Stimulated activated naive CD8-positive, alpha-beta T cell treated with anti-CD3 and anti-CD28 coated beads, Interleukin-15, amount 100 ng/mL, for 72 hours (primary cell): ENCODE data around the gene SRCAP.
A peak's percentile ranks its signal among the peaks of the same experiment; 100 is the strongest.

ENCODE experiments used
- ATAC-seq: fragments of 150-1000 bp; cut with Tn5 transposase; 2 replicates; pipeline ENCODE4 v1.10.0; 2021; ENCODE audit warnings: mild to moderate bottlenecking, moderate library complexity
- DNase-seq, 2 donors: peaks; one replicate each; pipeline ENCODE4 v3.0.0; 2021 to 2022
- H3K27ac Mint-ChIP-seq, 2 donors: one replicate each; pipeline ENCODE4 v1.8.0; 2022; ENCODE audit warnings: mild to moderate bottlenecking in 2 of 2, mixed read lengths in 2 of 2, moderate library complexity in 2 of 2
- H3K27me3 Mint-ChIP-seq: one replicate; pipeline ENCODE4 v1.8.0; 2022; ENCODE audit warnings: mixed read lengths
- H3K4me1 Mint-ChIP-seq: one replicate; pipeline ENCODE4 v1.8.0; 2022; ENCODE audit warnings: mild to moderate bottlenecking, mixed read lengths
- H3K4me3 Mint-ChIP-seq, 2 donors: one replicate each; pipeline ENCODE4 v1.8.0; 2022; ENCODE audit warnings: mild to moderate bottlenecking in 2 of 2, mixed read lengths in 2 of 2, moderate library complexity in 1 of 2
- H3K9me3 Mint-ChIP-seq, 2 donors: one replicate each; pipeline ENCODE4 v1.8.0; 2022; ENCODE audit warnings: mixed read lengths in 2 of 2

SRCAP gene

DNA sequence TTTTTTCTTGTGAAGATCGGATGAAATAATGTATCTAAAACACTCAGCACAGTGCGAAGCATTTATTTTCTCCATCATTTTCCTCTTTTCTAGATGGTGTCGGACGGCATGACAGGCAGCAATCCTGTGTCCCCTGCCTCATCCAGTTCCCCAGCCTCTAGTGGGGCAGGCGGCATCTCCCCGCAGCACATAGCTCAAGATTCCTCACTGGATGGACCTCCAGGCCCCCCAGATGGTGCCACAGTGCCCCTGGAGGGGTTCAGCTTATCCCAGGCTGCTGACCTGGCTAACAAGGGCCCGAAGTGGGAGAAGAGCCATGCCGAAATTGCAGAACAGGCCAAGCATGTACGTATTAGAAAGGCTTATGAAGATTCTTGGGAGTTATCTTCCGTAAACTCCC lies 5.0 kb downstream of the SRCAP start:
- Mint-ChIP-seq H3K27ac (no peak overlapping the region), H3K4me3 (no peak overlapping the region), H3K27me3 (no peaks in the 10 kb centered on the region), H3K4me1 (peaks cover 30% of the 10 kb centered on the region), H3K9me3 (no peaks in the 10 kb centered on the region)
- DNase-seq (no peak), ATAC-seq (no peak)

DNA sequence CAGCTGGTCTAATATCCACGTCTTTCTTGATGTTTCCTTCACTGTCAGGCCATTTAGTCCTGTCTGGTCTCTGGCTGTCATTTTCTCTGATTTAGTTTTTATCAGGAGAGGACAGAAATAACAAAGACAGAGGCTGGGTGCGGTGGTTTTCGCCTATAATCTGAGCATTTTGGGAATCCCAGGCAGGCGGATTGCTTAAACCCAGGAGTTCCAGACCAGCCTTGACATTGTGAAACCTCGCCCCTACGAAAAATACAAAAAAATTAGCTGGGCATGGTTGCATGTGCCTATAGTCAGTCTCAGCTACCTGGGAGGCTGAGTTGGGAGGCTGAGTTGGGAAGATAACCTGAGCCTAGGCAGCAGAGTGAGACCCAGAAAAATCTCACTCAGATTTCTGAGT lies 7.1 kb downstream of the SRCAP start:
- Mint-ChIP-seq H3K9me3 (no peaks in the 10 kb centered on the region), H3K4me3 (no peak overlapping the region), H3K4me1 (peaks cover 9% of the 10 kb centered on the region), H3K27ac (no peak overlapping the region), H3K27me3 (no peaks in the 10 kb centered on the region)
- no peak for DNase-seq
- ATAC-seq, result no peak

DNA sequence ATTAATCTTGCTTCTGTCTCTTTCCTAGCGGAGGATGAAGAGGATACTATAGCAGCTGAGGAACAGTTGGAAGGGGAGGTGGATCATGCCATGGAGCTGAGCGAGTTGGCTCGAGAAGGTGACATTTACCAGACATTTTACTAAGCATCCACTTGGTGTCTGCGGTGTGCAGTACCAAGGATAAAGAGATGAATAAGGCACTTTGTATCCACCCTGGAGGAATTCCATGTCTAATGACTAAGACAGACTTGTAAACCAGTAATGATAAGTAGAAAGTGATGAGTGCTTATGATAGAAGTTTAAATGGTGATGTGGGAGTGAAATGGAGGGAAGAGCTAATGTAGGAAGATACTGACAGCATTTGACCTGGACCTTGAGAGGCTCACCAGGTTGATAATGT lies 12.0 kb downstream of the SRCAP start:
- ATAC-seq (no peak), DNase-seq (no peak)
- H3K27me3 Mint-ChIP-seq, result no peaks in the 10 kb centered on the region
- H3K4me3 Mint-ChIP-seq, result no peak overlapping the region
- peak overlapping the region in 1 of 2 donors; percentile 47 for H3K27ac Mint-ChIP-seq
- peaks cover 25% of the 10 kb centered on the region for H3K4me1 Mint-ChIP-seq
- H3K9me3 Mint-ChIP-seq, result no peaks in the 10 kb centered on the region

DNA sequence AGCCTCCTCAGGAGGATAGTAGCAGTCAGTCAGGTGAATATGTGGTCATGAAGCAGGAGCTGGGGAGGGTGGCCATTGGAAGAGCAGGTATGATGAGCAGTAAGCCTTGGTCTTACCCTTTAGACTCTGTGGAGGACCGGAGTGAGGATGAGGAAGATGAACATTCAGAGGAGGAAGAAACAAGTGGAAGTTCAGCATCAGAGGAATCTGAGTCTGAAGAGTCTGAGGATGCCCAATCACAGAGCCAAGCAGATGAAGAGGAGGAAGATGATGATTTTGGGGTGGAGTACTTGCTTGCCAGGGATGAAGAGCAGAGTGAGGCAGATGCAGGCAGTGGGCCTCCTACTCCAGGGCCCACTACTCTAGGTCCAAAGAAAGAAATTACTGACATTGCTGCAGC lies 12.7 kb downstream of the SRCAP start:
- H3K4me1 Mint-ChIP-seq, result peaks cover 33% of the 10 kb centered on the region
- no peak overlapping the region for H3K27ac Mint-ChIP-seq
- no peaks in the 10 kb centered on the region for H3K9me3 Mint-ChIP-seq
- no peak overlapping the region for H3K4me3 Mint-ChIP-seq
- ATAC-seq, result no peak
- no peaks in the 10 kb centered on the region for H3K27me3 Mint-ChIP-seq
- DNase-seq, result no peak

DNA sequence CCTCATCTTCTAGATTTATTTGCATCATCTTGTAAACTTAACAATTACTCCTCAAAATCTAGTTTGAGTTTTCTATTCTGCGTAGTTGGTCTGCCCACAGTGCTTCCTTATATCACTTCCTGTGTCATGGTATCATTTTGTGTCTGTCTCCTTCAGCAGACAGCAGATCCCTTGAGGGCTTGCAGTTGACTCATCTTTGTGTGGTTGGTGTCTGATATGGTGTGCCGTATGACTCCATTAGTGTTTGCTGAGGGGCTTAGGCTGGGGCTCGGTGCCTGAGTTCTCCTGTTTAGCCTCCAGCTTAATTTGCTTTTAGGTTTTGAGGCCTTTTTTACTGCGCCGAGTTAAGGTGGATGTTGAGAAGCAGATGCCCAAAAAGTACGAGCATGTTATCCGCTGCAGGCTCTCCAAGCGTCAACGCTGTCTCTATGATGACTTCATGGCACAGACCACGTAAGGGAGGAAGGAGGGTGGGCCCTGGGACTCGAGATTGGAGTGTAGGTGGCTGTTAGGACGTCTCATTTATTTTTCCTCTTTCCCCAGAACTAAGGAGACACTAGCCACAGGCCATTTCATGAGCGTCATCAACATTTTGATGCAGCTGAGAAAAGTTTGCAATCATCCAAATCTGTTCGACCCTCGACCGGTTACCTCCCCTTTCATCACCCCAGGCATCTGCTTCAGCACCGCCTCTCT lies 16.9 kb downstream of the SRCAP start:
- peak overlapping the region; percentile 90 to 98 for H3K27ac Mint-ChIP-seq
- peak overlapping the region; percentile 59 to 81 for H3K4me3 Mint-ChIP-seq
- ATAC-seq, result peak; percentile 100
- H3K9me3 Mint-ChIP-seq, result no peaks in the 10 kb centered on the region
- peaks cover 38% of the 10 kb centered on the region for H3K4me1 Mint-ChIP-seq
- DNase-seq, result peak; percentile 44 to 64
- no peaks in the 10 kb centered on the region for H3K27me3 Mint-ChIP-seq

DNA sequence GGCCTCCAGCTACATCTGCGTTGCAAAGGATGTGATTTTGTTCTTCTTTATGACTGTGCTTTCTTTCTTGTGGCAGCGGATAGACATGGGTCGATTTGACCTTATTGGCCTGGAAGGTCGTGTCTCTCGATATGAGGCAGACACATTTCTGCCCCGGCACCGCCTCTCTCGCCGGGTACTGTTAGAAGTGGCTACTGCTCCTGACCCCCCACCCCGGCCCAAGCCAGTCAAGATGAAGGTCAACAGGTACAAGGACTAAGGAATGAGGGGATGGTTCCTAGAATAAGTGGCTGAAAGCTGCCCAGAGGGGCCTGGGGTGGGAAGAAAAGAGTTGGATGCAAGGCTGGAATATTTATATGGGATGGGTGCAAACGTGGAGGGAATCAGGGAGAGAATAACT lies 21.1 kb downstream of the SRCAP start:
- H3K4me3 Mint-ChIP-seq, result no peak overlapping the region
- H3K27me3 Mint-ChIP-seq, result no peaks in the 10 kb centered on the region
- peaks cover 45% of the 10 kb centered on the region for H3K4me1 Mint-ChIP-seq
- no peaks in the 10 kb centered on the region for H3K9me3 Mint-ChIP-seq
- H3K27ac Mint-ChIP-seq, result peak overlapping the region in 1 of 2 donors; percentile 5
- ATAC-seq (no peak), DNase-seq (no peak)

DNA sequence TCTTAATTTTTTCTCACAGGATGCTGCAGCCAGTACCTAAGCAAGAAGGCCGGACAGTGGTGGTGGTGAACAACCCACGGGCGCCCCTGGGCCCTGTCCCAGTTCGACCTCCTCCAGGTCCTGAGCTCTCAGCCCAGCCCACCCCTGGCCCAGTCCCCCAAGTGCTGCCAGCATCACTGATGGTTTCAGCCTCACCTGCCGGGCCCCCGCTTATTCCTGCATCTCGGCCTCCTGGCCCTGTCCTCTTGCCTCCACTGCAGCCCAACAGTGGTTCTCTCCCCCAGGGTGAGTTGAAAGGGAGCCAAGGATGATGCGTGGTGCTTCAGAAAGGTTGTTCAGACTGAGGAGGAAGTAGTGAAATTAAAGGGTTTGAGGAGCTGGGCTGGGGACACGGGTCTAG lies 21.7 kb downstream of the SRCAP start:
- Mint-ChIP-seq H3K4me1 (peaks cover 39% of the 10 kb centered on the region), H3K9me3 (no peaks in the 10 kb centered on the region), H3K4me3 (no peak overlapping the region), H3K27ac (peak overlapping the region in 1 of 2 donors; percentile 5), H3K27me3 (no peaks in the 10 kb centered on the region)
- DNase-seq (no peak), ATAC-seq (no peak)

DNA sequence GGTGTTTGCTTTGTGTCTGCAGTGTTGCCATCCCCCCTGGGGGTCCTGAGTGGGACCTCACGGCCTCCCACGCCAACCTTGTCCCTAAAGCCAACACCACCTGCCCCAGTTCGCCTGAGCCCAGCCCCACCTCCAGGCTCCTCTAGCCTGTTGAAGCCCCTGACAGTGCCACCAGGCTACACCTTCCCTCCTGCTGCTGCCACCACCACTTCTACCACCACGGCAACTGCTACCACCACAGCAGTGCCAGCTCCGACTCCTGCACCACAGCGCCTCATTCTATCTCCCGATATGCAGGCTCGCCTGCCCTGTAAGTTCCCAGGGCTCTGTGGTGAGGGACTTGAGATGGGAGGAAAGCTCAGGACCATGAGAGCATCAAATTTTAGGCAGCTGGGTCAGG lies 22.2 kb downstream of the SRCAP start:
- ATAC-seq, result no peak
- H3K9me3 Mint-ChIP-seq, result no peaks in the 10 kb centered on the region
- DNase-seq, result no peak
- peaks cover 34% of the 10 kb centered on the region for H3K4me1 Mint-ChIP-seq
- H3K27ac Mint-ChIP-seq, result peak overlapping the region in 1 of 2 donors; percentile 59
- no peaks in the 10 kb centered on the region for H3K27me3 Mint-ChIP-seq
- no peak overlapping the region for H3K4me3 Mint-ChIP-seq

DNA sequence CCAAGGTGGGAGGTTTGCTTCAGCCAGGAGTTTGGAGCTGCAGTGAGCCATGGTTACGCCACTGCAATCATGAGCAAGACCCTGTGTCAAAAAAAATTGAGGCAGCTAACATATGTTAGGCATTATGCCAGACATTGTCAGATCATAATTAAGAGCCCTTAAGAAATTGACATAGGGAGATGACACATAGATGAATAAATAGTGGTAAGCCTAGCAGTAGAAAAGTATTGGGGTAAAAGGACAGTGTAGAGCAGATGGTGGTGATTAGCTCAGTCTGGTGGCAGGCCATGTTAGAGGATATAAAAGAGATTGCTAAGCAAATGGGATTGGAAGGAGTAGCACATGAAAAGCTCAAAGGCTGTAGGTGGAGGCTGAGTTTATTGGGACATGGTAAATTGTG lies 22.6 kb downstream of the SRCAP start:
- peak overlapping the region in 1 of 2 donors; percentile 72 for H3K27ac Mint-ChIP-seq
- peaks cover 29% of the 10 kb centered on the region for H3K4me1 Mint-ChIP-seq
- H3K4me3 Mint-ChIP-seq, result no peak overlapping the region
- no peak for DNase-seq
- no peaks in the 10 kb centered on the region for H3K9me3 Mint-ChIP-seq
- ATAC-seq, result no peak
- no peaks in the 10 kb centered on the region for H3K27me3 Mint-ChIP-seq

DNA sequence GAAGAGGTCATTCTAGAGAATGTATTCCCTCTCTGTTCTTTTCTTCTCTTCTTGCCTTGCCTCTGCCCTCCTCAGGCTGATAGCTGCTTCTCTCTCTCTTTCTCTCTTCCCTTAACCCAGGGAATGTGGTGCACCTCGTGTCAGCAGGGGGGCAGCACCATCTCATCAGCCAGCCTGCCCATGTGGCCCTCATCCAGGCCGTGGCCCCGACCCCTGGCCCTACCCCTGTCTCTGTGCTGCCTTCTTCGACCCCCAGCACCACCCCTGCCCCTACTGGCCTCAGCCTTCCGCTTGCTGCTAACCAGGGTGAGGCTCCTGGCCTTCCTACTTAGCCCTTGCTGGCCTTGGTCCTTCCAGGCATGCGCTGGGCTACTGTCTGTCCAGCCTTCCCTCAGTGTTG lies 23.5 kb downstream of the SRCAP start:
- Mint-ChIP-seq H3K4me3 (no peak overlapping the region), H3K4me1 (peaks cover 23% of the 10 kb centered on the region), H3K27ac (peak overlapping the region in 1 of 2 donors; percentile 0), H3K9me3 (no peaks in the 10 kb centered on the region), H3K27me3 (no peaks in the 10 kb centered on the region)
- ATAC-seq, result no peak
- no peak for DNase-seq

DNA sequence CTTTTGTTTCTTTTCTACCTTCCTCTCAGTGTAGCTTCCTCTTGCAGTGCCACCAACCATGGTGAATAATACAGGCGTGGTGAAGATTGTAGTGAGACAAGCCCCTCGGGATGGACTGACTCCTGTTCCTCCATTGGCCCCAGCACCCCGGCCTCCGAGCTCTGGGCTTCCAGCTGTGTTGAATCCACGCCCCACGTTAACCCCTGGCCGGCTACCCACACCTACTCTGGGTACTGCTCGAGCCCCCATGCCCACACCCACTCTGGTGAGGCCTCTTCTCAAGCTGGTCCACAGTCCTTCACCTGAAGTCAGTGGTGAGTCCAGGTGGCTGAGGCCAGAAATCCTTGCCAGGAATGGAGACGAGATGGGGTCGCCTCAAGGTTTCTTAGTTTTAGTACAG lies 23.9 kb downstream of the SRCAP start:
- Mint-ChIP-seq H3K4me1 (peaks cover 23% of the 10 kb centered on the region), H3K9me3 (no peaks in the 10 kb centered on the region), H3K4me3 (no peak overlapping the region), H3K27me3 (no peaks in the 10 kb centered on the region), H3K27ac (peak overlapping the region; percentile 0 to 9)
- DNase-seq, result no peak
- ATAC-seq, result no peak

DNA sequence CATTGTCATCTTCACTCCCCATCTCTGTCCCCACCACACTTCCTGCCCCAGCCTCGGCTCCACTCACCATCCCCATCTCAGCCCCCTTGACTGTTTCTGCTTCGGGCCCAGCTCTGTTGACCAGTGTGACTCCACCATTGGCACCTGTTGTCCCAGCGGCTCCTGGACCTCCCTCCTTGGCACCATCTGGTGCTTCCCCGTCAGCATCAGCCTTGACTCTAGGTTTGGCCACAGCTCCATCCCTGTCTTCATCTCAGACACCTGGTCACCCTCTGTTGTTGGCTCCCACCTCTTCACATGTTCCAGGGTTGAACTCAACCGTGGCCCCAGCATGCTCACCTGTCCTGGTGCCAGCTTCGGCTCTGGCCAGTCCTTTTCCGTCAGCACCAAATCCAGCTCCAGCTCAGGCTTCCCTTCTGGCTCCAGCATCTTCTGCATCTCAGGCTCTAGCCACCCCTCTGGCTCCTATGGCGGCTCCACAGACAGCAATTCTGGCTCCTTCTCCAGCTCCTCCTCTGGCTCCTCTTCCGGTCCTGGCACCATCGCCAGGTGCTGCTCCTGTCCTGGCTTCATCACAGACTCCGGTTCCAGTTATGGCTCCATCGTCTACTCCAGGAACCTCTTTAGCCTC lies 24.9 kb downstream of the SRCAP start:
- no peaks in the 10 kb centered on the region for H3K27me3 Mint-ChIP-seq
- ATAC-seq, result no peak
- H3K4me1 Mint-ChIP-seq, result peaks cover 23% of the 10 kb centered on the region
- no peak overlapping the region for H3K4me3 Mint-ChIP-seq
- no peaks in the 10 kb centered on the region for H3K9me3 Mint-ChIP-seq
- H3K27ac Mint-ChIP-seq, result peak overlapping the region; percentile 47 to 96
- no peak for DNase-seq

DNA sequence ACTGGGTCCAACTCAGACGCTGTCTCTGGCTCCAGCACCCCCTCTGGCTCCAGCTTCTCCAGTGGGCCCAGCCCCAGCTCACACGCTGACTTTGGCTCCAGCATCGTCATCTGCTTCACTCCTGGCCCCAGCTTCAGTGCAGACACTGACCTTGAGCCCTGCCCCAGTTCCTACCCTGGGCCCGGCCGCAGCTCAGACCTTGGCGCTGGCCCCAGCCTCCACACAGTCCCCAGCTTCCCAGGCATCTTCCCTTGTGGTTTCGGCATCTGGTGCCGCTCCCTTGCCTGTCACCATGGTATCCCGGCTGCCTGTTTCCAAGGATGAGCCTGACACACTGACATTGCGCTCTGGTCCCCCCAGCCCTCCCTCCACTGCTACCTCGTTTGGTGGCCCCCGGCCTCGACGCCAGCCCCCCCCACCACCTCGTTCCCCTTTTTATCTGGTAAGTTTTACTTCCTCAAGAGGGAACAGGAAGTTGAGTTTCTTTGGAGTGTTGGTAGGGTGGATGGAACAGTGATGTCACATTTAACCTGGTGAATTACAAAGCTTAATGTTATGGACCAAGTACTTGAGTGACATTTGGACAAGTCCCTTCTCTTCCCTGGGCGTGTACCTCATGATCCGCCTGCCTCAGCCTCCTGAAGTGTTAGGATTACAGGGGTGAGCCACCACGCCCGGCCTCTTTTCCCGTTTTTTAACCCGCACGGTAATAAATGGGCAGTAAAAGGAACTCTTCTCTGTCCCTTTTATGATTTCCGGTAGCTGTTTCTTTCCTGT lies 25.9 kb downstream of the SRCAP start:
- Mint-ChIP-seq H3K27ac (peak overlapping the region; percentile 5 to 96), H3K9me3 (no peaks in the 10 kb centered on the region), H3K4me3 (no peak overlapping the region), H3K4me1 (peaks cover 23% of the 10 kb centered on the region), H3K27me3 (no peaks in the 10 kb centered on the region)
- ATAC-seq (no peak), DNase-seq (no peak)

DNA sequence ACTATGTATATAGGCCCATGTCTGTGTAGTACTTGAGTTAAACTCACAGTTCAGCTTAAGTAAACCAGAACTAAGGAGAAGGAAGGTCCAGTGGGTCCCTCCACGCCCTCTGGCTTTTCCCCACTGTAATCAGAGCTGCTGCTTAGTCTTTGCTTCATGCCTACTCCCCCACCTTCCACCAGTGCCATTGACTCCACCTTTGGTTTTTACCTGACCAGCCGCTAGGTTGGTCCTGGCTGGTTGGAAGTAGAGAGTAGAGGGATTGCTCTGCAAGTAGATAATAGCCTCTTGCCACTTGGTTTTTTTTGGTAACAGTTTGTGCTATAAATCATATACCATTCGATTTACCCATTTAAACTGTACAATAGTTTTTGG lies 26.4 kb downstream of the SRCAP start:
- Mint-ChIP-seq H3K4me1 (peaks cover 23% of the 10 kb centered on the region), H3K4me3 (no peak overlapping the region), H3K27ac (no peak overlapping the region), H3K9me3 (no peaks in the 10 kb centered on the region), H3K27me3 (no peaks in the 10 kb centered on the region)
- no peak for DNase-seq
- no peak for ATAC-seq

DNA sequence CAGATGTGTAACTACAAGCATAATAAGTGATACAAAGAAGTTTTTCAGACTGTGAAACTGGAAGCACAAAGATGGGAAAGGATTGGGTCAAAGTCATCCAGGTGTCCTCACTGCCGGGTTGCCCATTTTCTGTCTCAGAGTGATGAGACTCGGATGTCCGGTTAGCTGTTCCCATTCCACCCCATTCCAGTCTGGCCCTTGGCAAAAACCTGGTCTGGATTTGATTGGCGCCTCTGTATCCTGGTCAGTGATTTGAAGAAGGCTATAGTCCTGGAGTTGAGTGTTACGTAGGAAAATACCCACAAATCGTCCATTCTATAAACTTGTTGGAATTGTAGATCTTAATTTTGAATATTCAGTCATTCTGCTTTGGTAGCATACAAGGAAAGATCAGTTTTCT lies 29.4 kb downstream of the SRCAP start:
- Mint-ChIP-seq H3K27ac (peak overlapping the region; percentile 42 to 52), H3K4me1 (peaks cover 14% of the 10 kb centered on the region), H3K27me3 (no peaks in the 10 kb centered on the region), H3K9me3 (no peaks in the 10 kb centered on the region), H3K4me3 (no peak overlapping the region)
- ATAC-seq, result no peak
- DNase-seq, result no peak
